Measurements from ENCODE around the gene MYO1A. TPM values are rescaled to one million over a fixed set of nuclear protein-coding genes. Genes with fewer than 3 reads are reported as not detected.

MYO1A gene
- total and polyA plus RNA-seq, 2 of the 13 experiments (the other 11 are each of a cell fraction or from before 2014, with no cell fraction given): 5.3 to 6.0 TPM

- TF ChIP-seq ZNF605 (CRISPR knock-in tag; IDR thresholded peaks at IDR 0.05): peak; percentile 79; the same call in 1 of the 2 replicates
- 0 out of 2 replicates have a peak, but pooled peaks have one; percentile 44 for TF ChIP-seq KLF13 (CRISPR knock-in tag; IDR thresholded peaks at IDR 0.05)
- TF ChIP-seq CC2D1A (CRISPR knock-in tag; IDR thresholded peaks at IDR 0.05): no peak
- 0 out of 2 replicates have a peak, but pooled peaks have one; percentile 64 for TF ChIP-seq NRL (CRISPR knock-in tag; IDR thresholded peaks at IDR 0.05; ENCODE audit: borderline replicate concordance)
- no peak for TF ChIP-seq CENPX (CRISPR knock-in tag; IDR thresholded peaks at IDR 0.05)
- TF ChIP-seq SP5 (CRISPR knock-in tag; IDR thresholded peaks at IDR 0.05; ENCODE audit: borderline replicate concordance, low read depth): peak; percentile 63
- TF ChIP-seq HOXA9 (CRISPR knock-in tag; IDR thresholded peaks at IDR 0.05; ENCODE audit: borderline replicate concordance): no peak
- no peak for TF ChIP-seq CAMTA2 (CRISPR knock-in tag; IDR thresholded peaks at IDR 0.05; ENCODE audit: borderline replicate concordance)
- peak; percentile 18; the same call in 1 of the 2 replicates for TF ChIP-seq SRF (IDR thresholded peaks at IDR 0.05; ENCODE audit: low read depth, low read length)
- no peak; the same call in 1 of the 2 replicates for TF ChIP-seq ZC3H4 (CRISPR knock-in tag; IDR thresholded peaks at IDR 0.05; ENCODE audit: borderline replicate concordance)
- TF ChIP-seq ZNF446 (CRISPR knock-in tag; IDR thresholded peaks at IDR 0.05): no peak
- no peak for TF ChIP-seq ZNF20 (CRISPR knock-in tag; IDR thresholded peaks at IDR 0.05)
- TF ChIP-seq ZSCAN29 (CRISPR knock-in tag; conservative IDR thresholded peaks at IDR 0.05): no peak
- TF ChIP-seq ZBTB44 (CRISPR knock-in tag; IDR thresholded peaks at IDR 0.05): no peak
- no peak for TF ChIP-seq CCAR2 (optimal IDR thresholded peaks at IDR 0.05; ENCODE audit: low read depth, low read length)
- TF ChIP-seq ZBTB10 (CRISPR knock-in tag; IDR thresholded peaks at IDR 0.05; ENCODE audit: borderline replicate concordance): peak; percentile 72; the same call in 1 of the 2 replicates
- peak; percentile 96 for TF ChIP-seq MAX (IDR thresholded peaks at IDR 0.05)
- 0 out of 2 replicates have a peak, but pooled peaks have one; percentile 56 for TF ChIP-seq ZSCAN12 (CRISPR knock-in tag; IDR thresholded peaks at IDR 0.05)
- no peak for TF ChIP-seq NONO (IDR thresholded peaks at IDR 0.05)
- TF ChIP-seq NONO (CRISPR knock-in tag; conservative IDR thresholded peaks at IDR 0.05): peak; percentile 70
- peak; percentile 74 for TF ChIP-seq GMEB1 (CRISPR knock-in tag; IDR thresholded peaks at IDR 0.05; ENCODE audit: borderline replicate concordance)
- TF ChIP-seq ETS1 (CRISPR knock-in tag; IDR thresholded peaks at IDR 0.05): no peak
Measured at GRCh38 chr12:57088354-57089270, 38.7 kb upstream of the MYO1A start, which contains the start of gene NAB2 (continued).

Data from HepG2 (cell line).